Measurements from ENCODE around the gene RND1. TPM values are rescaled to one million over a fixed set of nuclear protein-coding genes. Genes with fewer than 3 reads are reported as not detected.
A peak's percentile ranks its signal among the peaks of the same experiment; 100 is the strongest.

Gene RND1
- total and polyA plus RNA-seq, 2 of the 13 experiments (the other 11 are each of a cell fraction or from before 2014, with no cell fraction given) = 1.8 to 1.9 TPM

GRCh38 chr12:48907245-48907644 lies 41.6 kb upstream of the RND1 start (continued):
- TF ChIP-seq BATF2 (CRISPR knock-in tag; IDR thresholded peaks at IDR 0.05) (no peak), GATAD2A (CRISPR knock-in tag; IDR thresholded peaks at IDR 0.05) (peak; percentile 79), ZNF160 (CRISPR knock-in tag; IDR thresholded peaks at IDR 0.05) (no peak), ZNF652 (CRISPR knock-in tag; IDR thresholded peaks at IDR 0.05; ENCODE audit: borderline replicate concordance, low read depth) (peak; percentile 99), GATA4 (IDR thresholded peaks at IDR 0.05; ENCODE audit: borderline replicate concordance, low read depth) (0 out of 2 replicates have a peak, but pooled peaks have one; percentile 47), ARID5B (CRISPR knock-in tag; IDR thresholded peaks at IDR 0.05) (peak; percentile 61), PRPF4 (IDR thresholded peaks at IDR 0.05; ENCODE audit: low read depth, low read length, poor library complexity, severe bottlenecking) (no peak), FOXP1 (IDR thresholded peaks at IDR 0.05) (no peak), FOXP1 (CRISPR knock-in tag; IDR thresholded peaks at IDR 0.05) (peak; percentile 35; the same call in 1 of the 2 replicates), ZMAT3 (CRISPR knock-in tag; conservative IDR thresholded peaks at IDR 0.05) (no peak), ZNF232 (CRISPR knock-in tag; IDR thresholded peaks at IDR 0.05; ENCODE audit: borderline replicate concordance) (no peak), SMYD3 (CRISPR knock-in tag; IDR thresholded peaks at IDR 0.05) (no peak), ZBTB43 (CRISPR knock-in tag; conservative IDR thresholded peaks at IDR 0.05) (no peak), ISX (CRISPR knock-in tag; conservative IDR thresholded peaks at IDR 0.05) (no peak), PRMT3 (CRISPR knock-in tag; IDR thresholded peaks at IDR 0.05; ENCODE audit: borderline replicate concordance, low read depth) (no peak), MYPOP (CRISPR knock-in tag; IDR thresholded peaks at IDR 0.05) (no peak), ARID3A (IDR thresholded peaks at IDR 0.05; ENCODE audit: low read depth, low read length) (no peak), LBX2 (CRISPR knock-in tag; IDR thresholded peaks at IDR 0.05; ENCODE audit: borderline replicate concordance) (no peak), GLMP (CRISPR knock-in tag; IDR thresholded peaks at IDR 0.05; ENCODE audit: borderline replicate concordance) (no peak), ZNF572 (CRISPR knock-in tag; IDR thresholded peaks at IDR 0.05) (no peak)

All from HepG2 (cell line).